ENCODE results near the gene YIPF5. TPM values are rescaled to one million over a fixed set of nuclear protein-coding genes. Genes with fewer than 3 reads are reported as not detected.
A peak's percentile ranks its signal among the peaks of the same experiment; 100 is the strongest.

Gene YIPF5
- polyA plus RNA-seq, 1 experiment = 142 TPM

DNA sequence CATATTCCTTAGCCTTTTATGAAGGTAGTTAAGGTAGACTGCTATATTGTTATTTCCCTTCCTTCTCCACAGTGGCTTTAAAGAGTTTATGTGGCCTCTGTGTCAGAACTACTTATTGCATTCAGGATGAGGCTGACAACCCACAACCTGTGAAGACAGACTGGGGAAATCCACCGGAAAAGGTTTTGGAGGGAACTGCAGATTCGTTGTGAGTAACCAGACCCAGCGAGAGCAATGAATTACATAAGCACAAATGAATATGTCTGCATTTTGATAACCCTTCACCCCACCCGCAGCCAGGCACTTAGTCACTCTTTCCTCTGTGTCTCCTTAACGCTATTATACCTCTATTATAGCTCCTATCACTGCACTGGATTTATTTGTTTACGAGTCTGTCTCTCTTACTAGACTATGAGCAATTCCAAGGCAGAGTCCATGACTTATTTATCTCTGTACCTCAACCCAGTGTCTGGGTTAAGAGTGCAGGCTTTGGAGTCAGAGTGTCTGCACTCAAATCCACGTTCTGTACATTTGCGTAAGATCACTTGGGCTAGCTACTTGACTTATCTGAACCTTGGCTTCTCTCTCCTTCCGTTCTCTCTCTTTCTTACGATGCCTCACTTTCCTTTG lies 19.5 kb upstream of the YIPF5 start:
- CTCF ChIA-PET = interaction anchor here (0.6 to 1.8 kb wide), 3 partner anchors 14 to 1476 kb away, joined by 3 to 8 read pairs (median 4); no protein-coding TSS in a partner anchor
- Histone ChIP-seq H3K27me3 (ENCODE audit: control insufficient read depth, insufficient read depth, low read length) (no peaks in the 10 kb centered on the region), H3K9me3 (ENCODE audit: control insufficient read depth, insufficient read depth, low read length) (no peaks in the 10 kb centered on the region), H3K27ac (ENCODE audit: low read depth, low read length) (no peak overlapping the region), H3K4me3 (ENCODE audit: low read depth, low read length) (no peak overlapping the region)
- no peak for DNase-seq (ENCODE audit: low read depth, low spot score)
- TF ChIP-seq, protein P1, sequence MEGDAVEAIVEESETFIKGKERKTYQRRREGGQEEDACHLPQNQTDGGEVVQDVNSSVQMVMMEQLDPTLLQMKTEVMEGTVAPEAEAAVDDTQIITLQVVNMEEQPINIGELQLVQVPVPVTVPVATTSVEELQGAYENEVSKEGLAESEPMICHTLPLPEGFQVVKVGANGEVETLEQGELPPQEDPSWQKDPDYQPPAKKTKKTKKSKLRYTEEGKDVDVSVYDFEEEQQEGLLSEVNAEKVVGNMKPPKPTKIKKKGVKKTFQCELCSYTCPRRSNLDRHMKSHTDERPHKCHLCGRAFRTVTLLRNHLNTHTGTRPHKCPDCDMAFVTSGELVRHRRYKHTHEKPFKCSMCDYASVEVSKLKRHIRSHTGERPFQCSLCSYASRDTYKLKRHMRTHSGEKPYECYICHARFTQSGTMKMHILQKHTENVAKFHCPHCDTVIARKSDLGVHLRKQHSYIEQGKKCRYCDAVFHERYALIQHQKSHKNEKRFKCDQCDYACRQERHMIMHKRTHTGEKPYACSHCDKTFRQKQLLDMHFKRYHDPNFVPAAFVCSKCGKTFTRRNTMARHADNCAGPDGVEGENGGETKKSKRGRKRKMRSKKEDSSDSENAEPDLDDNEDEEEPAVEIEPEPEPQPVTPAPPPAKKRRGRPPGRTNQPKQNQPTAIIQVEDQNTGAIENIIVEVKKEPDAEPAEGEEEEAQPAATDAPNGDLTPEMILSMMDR (IDR thresholded peaks at IDR 0.05; ENCODE audit: low read depth, low read length) = no peak
- POLR2A ChIA-PET = no interaction called here

DNA sequence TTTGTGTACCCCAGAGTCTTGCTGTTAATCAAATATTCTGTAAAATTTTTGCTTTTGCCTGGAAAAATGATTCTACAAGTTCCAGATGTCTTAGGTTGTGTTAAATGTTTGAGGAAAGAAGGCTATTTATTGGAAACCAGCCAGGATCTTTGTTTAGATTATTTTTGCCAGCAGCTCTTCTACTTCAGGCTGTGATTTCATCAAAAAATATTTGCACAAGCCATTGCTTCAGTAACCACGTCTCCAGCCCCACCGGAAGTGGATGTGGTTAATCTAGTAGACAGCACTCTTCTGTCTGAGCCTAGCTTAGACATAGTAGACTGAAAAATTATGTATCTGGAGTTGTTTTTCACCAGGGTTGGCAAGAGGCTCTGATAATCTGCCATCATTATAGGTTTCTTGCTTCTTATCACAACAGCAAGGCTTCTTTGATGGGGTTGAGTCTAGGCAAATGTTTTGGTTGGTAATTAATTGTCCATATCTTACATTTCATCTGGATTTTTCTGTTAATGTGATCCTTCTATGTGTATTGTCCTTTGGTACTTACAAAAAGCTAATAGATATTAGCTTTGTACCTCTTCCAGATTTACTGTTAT lies 17.3 kb upstream of the YIPF5 start:
- H3K4me3 ChIP-seq (ENCODE audit: low read depth, low read length) = no peak overlapping the region
- H3K27ac ChIP-seq (ENCODE audit: low read depth, low read length) = no peak overlapping the region
- H3K9me3 ChIP-seq (ENCODE audit: control insufficient read depth, insufficient read depth, low read length) = no peaks in the 10 kb centered on the region
- TF ChIP-seq, protein P1 (IDR thresholded peaks at IDR 0.05; ENCODE audit: low read depth, low read length) = no peak
- DNase-seq (ENCODE audit: low read depth, low spot score) = peak; percentile 95
- H3K27me3 ChIP-seq (ENCODE audit: control insufficient read depth, insufficient read depth, low read length) = no peaks in the 10 kb centered on the region
- ChIA-PET POLR2A (interaction anchor here (1.4 kb wide), 1 partner anchor 17 kb away, joined by 9 read pairs; the partner anchor contains the start of genes KCTD16 and YIPF5), CTCF (interaction anchor here (0.7 to 1.5 kb wide), 6 partner anchors 8 to 1942 kb away, joined by 3 to 4 read pairs (median 3); no protein-coding TSS in a partner anchor)

DNA sequence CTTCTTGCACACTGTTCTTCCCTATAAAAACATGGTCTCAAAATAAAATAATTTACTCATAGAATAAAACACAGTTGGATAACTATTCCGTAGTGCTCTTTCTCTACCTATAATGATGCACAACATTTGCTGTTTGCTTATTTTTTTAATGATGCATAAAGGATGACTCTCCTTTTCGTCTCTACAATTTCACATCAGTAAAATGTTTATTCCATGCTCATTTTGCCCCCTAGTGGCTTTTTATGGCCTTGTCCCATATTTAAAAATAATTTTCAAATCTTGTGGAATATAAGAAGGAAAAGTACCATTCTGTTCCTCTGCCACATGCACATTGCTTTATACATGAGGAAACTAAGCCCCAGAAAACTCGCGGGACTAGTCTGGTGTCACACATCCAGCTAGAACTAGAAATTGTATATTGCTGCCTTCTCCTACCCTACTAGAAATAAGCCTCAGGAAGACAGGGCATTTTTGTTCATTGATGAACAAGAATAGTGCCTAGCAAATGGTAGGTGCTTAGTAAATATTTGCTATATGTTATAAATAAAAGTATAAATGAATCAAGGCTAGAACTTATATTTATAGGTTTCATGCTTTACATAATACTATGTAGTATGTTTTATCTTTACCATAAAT lies 12.9 kb upstream of the YIPF5 start:
- no peaks in the 10 kb centered on the region for H3K27me3 ChIP-seq (ENCODE audit: control insufficient read depth, insufficient read depth, low read length)
- TF ChIP-seq, protein P1 (IDR thresholded peaks at IDR 0.05; ENCODE audit: low read depth, low read length) = peak; percentile 71
- no peak overlapping the region for H3K27ac ChIP-seq (ENCODE audit: low read depth, low read length)
- H3K4me3 ChIP-seq (ENCODE audit: low read depth, low read length) = no peak overlapping the region
- H3K9me3 ChIP-seq (ENCODE audit: control insufficient read depth, insufficient read depth, low read length) = no peaks in the 10 kb centered on the region
- DNase-seq (ENCODE audit: low read depth, low spot score) = no peak
- ChIA-PET POLR2A (no interaction called here), CTCF (interaction anchor here (0.6 to 1.2 kb wide), 3 partner anchors 11 to 1470 kb away, joined by 3 read pairs; no protein-coding TSS in a partner anchor)

DNA sequence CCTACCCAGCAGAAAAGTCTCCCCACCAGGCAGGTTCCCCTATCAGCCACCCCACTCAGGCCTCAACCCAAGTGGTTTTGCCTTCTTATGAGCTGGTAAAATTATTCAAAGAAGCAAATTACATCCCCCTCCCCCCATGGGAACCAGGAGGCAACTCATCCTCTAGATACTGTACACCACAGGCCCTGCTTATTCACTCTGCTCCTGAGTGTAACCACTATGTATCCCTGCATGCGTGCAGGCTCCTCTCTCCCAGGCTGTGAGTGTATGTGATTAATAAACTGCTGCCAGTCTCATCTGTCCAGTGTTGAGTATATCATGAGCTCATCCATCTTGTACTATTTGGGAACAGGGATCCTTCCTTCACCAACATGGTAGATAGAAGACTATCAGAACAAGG lies 8.8 kb upstream of the YIPF5 start:
- ChIA-PET CTCF (no interaction called here), POLR2A (no interaction called here)
- Histone ChIP-seq H3K9me3 (ENCODE audit: control insufficient read depth, insufficient read depth, low read length) (no peaks in the 10 kb centered on the region), H3K27me3 (ENCODE audit: control insufficient read depth, insufficient read depth, low read length) (no peaks in the 10 kb centered on the region), H3K27ac (ENCODE audit: low read depth, low read length) (no peak overlapping the region), H3K4me3 (ENCODE audit: low read depth, low read length) (no peak overlapping the region)
- TF ChIP-seq, protein P1 (IDR thresholded peaks at IDR 0.05; ENCODE audit: low read depth, low read length) = no peak
- DNase-seq (ENCODE audit: low read depth, low spot score) = no peak

DNA sequence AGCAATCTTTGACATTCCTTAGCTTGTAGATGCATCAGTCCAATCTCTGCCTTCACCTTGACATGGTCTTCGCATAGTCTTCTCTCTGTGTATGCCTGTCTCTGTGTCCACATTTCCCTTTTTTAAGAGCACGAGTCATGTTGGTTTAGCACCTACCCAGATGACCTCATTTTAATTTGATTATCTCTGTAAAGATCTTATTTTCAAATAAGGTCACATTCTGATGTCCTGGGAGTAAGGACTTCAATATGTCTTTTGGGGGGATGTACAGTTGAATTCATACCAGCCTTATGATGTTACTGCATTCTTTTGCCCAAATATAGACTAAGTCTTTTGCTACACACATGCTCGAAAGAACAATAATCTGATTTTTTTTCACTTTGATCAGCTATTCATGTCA lies 7.1 kb upstream of the YIPF5 start:
- CTCF ChIA-PET = no interaction called here
- no peak overlapping the region for H3K27ac ChIP-seq (ENCODE audit: low read depth, low read length)

More for the DNA sequence above, 7.1 kb upstream of the YIPF5 start:
- H3K9me3 ChIP-seq (ENCODE audit: control insufficient read depth, insufficient read depth, low read length) = no peaks in the 10 kb centered on the region
- H3K4me3 ChIP-seq (ENCODE audit: low read depth, low read length) = no peak overlapping the region
- DNase-seq (ENCODE audit: low read depth, low spot score) = no peak
- no peaks in the 10 kb centered on the region for H3K27me3 ChIP-seq (ENCODE audit: control insufficient read depth, insufficient read depth, low read length)
- TF ChIP-seq, protein P1 (IDR thresholded peaks at IDR 0.05; ENCODE audit: low read depth, low read length) = no peak
- POLR2A ChIA-PET = no interaction called here
